PC-3 (cell line): ENCODE data around the gene RALGPS1. TPM values are rescaled to one million over a fixed set of nuclear protein-coding genes. Genes with fewer than 3 reads are reported as not detected.

Experiments used
- ATAC-seq: fragments of 200-7000 bp; cut with Tn5 transposase; 2 replicates; pipeline ENCODE4 v1.9.1; 2020; ENCODE audit warnings: mild to moderate bottlenecking, moderate library complexity
- BruUV-seq: library from RNA; stranded (reverse); fragments of 400-500 nt; replicated peaks from 2 replicates; lab custom pipeline; 2021; lab: Mats Ljungman, UMichigan
- CTCF ChIA-PET: fragments of 300-600 bp; sonication (Branson Sonifier 250); formaldehyde crosslinking; loops from one replicate; lab custom pipeline; 2022; ENCODE audit warnings: antibody characterized with exemption; lab: Charles Lee
- POLR2A ChIA-PET: fragments of 300-600 bp; sonication (Branson Sonifier 250); formaldehyde crosslinking; loops from one replicate; lab custom pipeline; 2022; ENCODE audit warnings: antibody characterized with exemption; ENCODE audit not compliant: unreplicated experiment; lab: Charles Lee
- DNase-seq: peaks from one replicate; pipeline ENCODE4 v3.0.0-alpha.2; 2015
- H2AFZ ChIP-seq: fragments of 300-600 bp; sonication (generic); 2 replicates; pipeline ENCODE4 v1.6.0; 2016; ENCODE audit warnings: antibody characterized with exemption, low read length
- H3F3A ChIP-seq: fragments of 300-600 bp; sonication (generic); one replicate; pipeline ENCODE4 v1.6.0; 2017; ENCODE audit warnings: antibody characterized with exemption, low read length, control low read depth, mild to moderate bottlenecking; ENCODE audit not compliant: unreplicated experiment
- H3K27ac ChIP-seq: fragments of 300-600 bp; sonication (generic); 2 replicates; pipeline ENCODE4 v1.5.1; 2016; ENCODE audit warnings: mild to moderate bottlenecking, low read length
- H3K27me3 ChIP-seq: fragments of 300-600 bp; sonication (generic); 2 replicates; pipeline ENCODE4 v1.6.1; 2016; ENCODE audit warnings: low read length, mixed read lengths
- H3K36me3 ChIP-seq: fragments of 300-600 bp; sonication (generic); 2 replicates; pipeline ENCODE4 v1.6.1; 2016; ENCODE audit warnings: low read depth, mixed run types, low read length, mixed read lengths
- H3K4me1 ChIP-seq: fragments of 300-600 bp; sonication (generic); 2 replicates; pipeline ENCODE4 v1.5.1; 2016; ENCODE audit warnings: low read length; ENCODE audit not compliant: insufficient read depth
- H3K4me2 ChIP-seq: fragments of 300-600 bp; sonication (generic); 2 replicates; pipeline ENCODE4 v1.6.0; 2016; ENCODE audit warnings: low read length
- H3K4me3 ChIP-seq: fragments of 300-600 bp; sonication (generic); 2 replicates; pipeline ENCODE4 v1.5.1; 2016; ENCODE audit warnings: mild to moderate bottlenecking, low read length, mixed read lengths
- H3K79me2 ChIP-seq: fragments of 300-600 bp; sonication (generic); 2 replicates; pipeline ENCODE4 v1.6.1; 2017; ENCODE audit warnings: low read length, mixed read lengths
- H3K9ac ChIP-seq: fragments of 300-600 bp; sonication (generic); 2 replicates; pipeline ENCODE4 v1.6.0; 2016; ENCODE audit warnings: mild to moderate bottlenecking, low read length
- H3K9me2 ChIP-seq: fragments of 300-600 bp; sonication (generic); replicated peaks from 2 replicates; pipeline ENCODE4 v1.6.1; 2016; ENCODE audit warnings: mixed run types, low read length, mixed read lengths
- H3K9me3 ChIP-seq: fragments of 300-600 bp; sonication (generic); 2 replicates; pipeline ENCODE4 v1.6.1; 2016; ENCODE audit warnings: low read length, mixed read lengths
- H4K20me1 ChIP-seq: fragments of 300-600 bp; sonication (generic); 2 replicates; pipeline ENCODE4 v1.6.1; 2016; ENCODE audit warnings: low read length, mixed read lengths
- CTCF ChIP-seq: fragments of 300-600 bp; sonication (generic); conservative IDR thresholded peaks from 2 replicates; pipeline ENCODE4 v1.5.1; 2017; ENCODE audit warnings: antibody characterized with exemption, low read depth, mild to moderate bottlenecking, low read length
- EZH2 ChIP-seq: fragments of 300-600 bp; sonication (generic); IDR thresholded peaks from one replicate; pipeline ENCODE4 v1.6.1; 2017; ENCODE audit warnings: antibody characterized with exemption, mild to moderate bottlenecking, low read length; ENCODE audit not compliant: unreplicated experiment
- EZH2phosphoT487 ChIP-seq: fragments of 300-600 bp; sonication (generic); IDR thresholded peaks from 2 replicates; pipeline ENCODE4 v1.6.1; 2018; ENCODE audit warnings: mild to moderate bottlenecking, antibody characterized with exemption, low read length, borderline replicate concordance
- intact Hi-C: fragments of 100-400 bp; cut with micrococcal nuclease; formaldehyde crosslinking; loops from 2 replicates; pipeline ENCODE4 v1.9.0; 2023
- total RNA-seq: library from RNA; depleted of rRNA; stranded (reverse); fragments of >200 nt; gene quantifications from 2 replicates; pipeline ENCODE4 v1.2.3, GENCODE V29; 2014

RALGPS1 gene
- total RNA-seq, 1 experiment from 2014 or later: 10.2 TPM

- ATAC-seq: no peak
- H2AFZ ChIP-seq: no peak overlapping the region
- H3K9ac ChIP-seq: no peak overlapping the region
- ChIA-PET POLR2A (interaction anchor here (0.5 kb wide), 1 partner anchor 235 kb away, joined by 3 read pairs; the partner anchor contains the start of gene RALGPS1), CTCF (no interaction called here)
- H3K4me3 ChIP-seq: no peak overlapping the region
- no peak overlapping the region for H3K27ac ChIP-seq
- TF ChIP-seq EZH2phosphoT487 (no peak), CTCF (no peak), EZH2 (no peak)
- H3K9me3 ChIP-seq: no peaks in the 10 kb centered on the region
- no peaks in the 10 kb centered on the region for H3K36me3 ChIP-seq
- no peaks in the 10 kb centered on the region for H3K9me2 ChIP-seq
- no TSS peak for BruUV-seq
- H3K79me2 ChIP-seq: no peaks in the 10 kb centered on the region
- no peaks in the 10 kb centered on the region for H3K27me3 ChIP-seq
- H3F3A ChIP-seq: no peaks in the 10 kb centered on the region
- no peak overlapping the region for H3K4me2 ChIP-seq
- H4K20me1 ChIP-seq: no peaks in the 10 kb centered on the region
- no peak for DNase-seq
- intact Hi-C loops: no loop called here
- H3K4me1 ChIP-seq: no peaks in the 10 kb centered on the region
Observed at GRCh38 chr9:127149463-127150390, 235.1 kb downstream of the RALGPS1 start.

GRCh38 chr9:127153501-127153900, 238.9 kb downstream of the RALGPS1 start:
- H3K27ac ChIP-seq: no peak overlapping the region
- no peak overlapping the region for H3K4me3 ChIP-seq
- no peaks in the 10 kb centered on the region for H3K27me3 ChIP-seq
- intact Hi-C loops: no loop called here
- BruUV-seq: no TSS peak
- TF ChIP-seq EZH2 (no peak), CTCF (no peak)
- H3K9me3 ChIP-seq: no peaks in the 10 kb centered on the region
- H3K79me2 ChIP-seq: no peaks in the 10 kb centered on the region
- H3K4me2 ChIP-seq: no peak overlapping the region
- no peaks in the 10 kb centered on the region for H3K4me1 ChIP-seq
- H4K20me1 ChIP-seq: no peaks in the 10 kb centered on the region
- POLR2A ChIA-PET: no interaction called here
- H3K9me2 ChIP-seq: no peaks in the 10 kb centered on the region
- H3F3A ChIP-seq: no peaks in the 10 kb centered on the region
- DNase-seq (no peak), ATAC-seq (no peak)
- H2AFZ ChIP-seq: no peak overlapping the region
- H3K9ac ChIP-seq: no peak overlapping the region
- CTCF ChIA-PET: no interaction called here
- no peaks in the 10 kb centered on the region for H3K36me3 ChIP-seq

GRCh38 chr9:127154003-127154389, 239.4 kb downstream of the RALGPS1 start:
- intact Hi-C loops: no loop called here
- Histone ChIP-seq H4K20me1 (no peaks in the 10 kb centered on the region), H3K79me2 (no peaks in the 10 kb centered on the region), H3K4me2 (no peak overlapping the region), H3F3A (no peaks in the 10 kb centered on the region), H3K9ac (no peak overlapping the region), H3K36me3 (no peaks in the 10 kb centered on the region), H3K9me2 (no peaks in the 10 kb centered on the region), H3K4me1 (no peaks in the 10 kb centered on the region), H3K27ac (no peak overlapping the region), H3K9me3 (no peaks in the 10 kb centered on the region), H3K27me3 (no peaks in the 10 kb centered on the region), H2AFZ (no peak overlapping the region), H3K4me3 (no peak overlapping the region)
- ATAC-seq (no peak), DNase-seq (no peak)
- no peak for TF ChIP-seq EZH2phosphoT487
- TF ChIP-seq EZH2: no peak
- TF ChIP-seq CTCF: no peak
- ChIA-PET CTCF (no interaction called here), POLR2A (no interaction called here)
- no TSS peak for BruUV-seq
